HT1080 (cell line): ENCODE measurements around the gene IPPK. TPM values are rescaled to one million over a fixed set of nuclear protein-coding genes. Genes with fewer than 3 reads are reported as not detected.
"Not testable (repeated sequence)": the region's sequence is repeated elsewhere in the genome, so short reads cannot be mapped to it uniquely, and the experiment has no call there.

ENCODE experiments used
- DNase-seq: peaks from one replicate; pipeline ENCODE4 v3.0.0-alpha.2; 2015; ENCODE audit warnings: low read depth
- total RNA-seq: library from RNA; depleted of rRNA; stranded (reverse); fragments of >200 nt; shearing (Covaris generic); gene quantifications from 2 replicates; pipeline ENCODE4 v1.2.3, GENCODE V29; 2014; rRNA removed

IPPK gene
- total RNA-seq, 1 experiment from 2014 or later: 25.0 TPM

GRCh38 chr9:92598382-92598781, 71.5 kb downstream of the IPPK start:
- DNase-seq: no peak

- no peak for DNase-seq
Observed at GRCh38 chr9:92595930-92596329, 74.0 kb downstream of the IPPK start.

GRCh38 chr9:92595075-92595474, 74.9 kb downstream of the IPPK start:
- not testable (repeated sequence) for DNase-seq

GRCh38 chr9:92592946-92593861, 76.7 kb downstream of the IPPK start:
- DNase-seq: no peak

GRCh38 chr9:92592537-92592936, 77.4 kb downstream of the IPPK start:
- DNase-seq: no peak

GRCh38 chr9:92590377-92590776, 79.6 kb downstream of the IPPK start:
- no peak for DNase-seq

- DNase-seq: no peak
Observed at GRCh38 chr9:92589923-92590322, 80.0 kb downstream of the IPPK start.

GRCh38 chr9:92576175-92576574, 93.8 kb downstream of the IPPK start:
- no peak for DNase-seq

- not testable (repeated sequence) for DNase-seq
Observed at GRCh38 chr9:92573612-92574011, 96.3 kb downstream of the IPPK start.

- not testable (repeated sequence) for DNase-seq
Observed at GRCh38 chr9:92571871-92572270, 98.1 kb downstream of the IPPK start.

GRCh38 chr9:92564982-92565381, 104.9 kb downstream of the IPPK start:
- no peak for DNase-seq

GRCh38 chr9:92564504-92564903, 105.4 kb downstream of the IPPK start:
- peak; percentile 26 for DNase-seq

Other genes starting within 250 kb of the IPPK start
- not detected in 2 replicates for gene OMD, start 245.7 kb downstream of the IPPK start, total RNA-seq
- not detected in 2 replicates for gene ASPN, start 187.6 kb downstream of the IPPK start, total RNA-seq
- 0.11 and 0.17 TPM in 2 replicates for gene ECM2, start 134.1 kb downstream of the IPPK start, total RNA-seq
- gene BICD2, start 94.7 kb upstream of the IPPK start, total RNA-seq: 46.5 and 51.8 TPM in 2 replicates
- gene ZNF484, start 207.9 kb upstream of the IPPK start, total RNA-seq: 4.9 and 5.5 TPM in 2 replicates